GM18907 (cell line): ENCODE data around the gene LRRC1.

ENCODE experiments used
- ATAC-seq: cut with Tn5 transposase; IDR thresholded peaks from one replicate; pipeline ENCODE4 v1.9.1; 2021; ENCODE audit warnings: mild to moderate bottlenecking, moderate library complexity; ENCODE audit not compliant: unreplicated experiment

LRRC1 gene

GRCh38 chr6:53813801-53814200, 19.0 kb downstream of the LRRC1 start:
- no peak for ATAC-seq

DNA sequence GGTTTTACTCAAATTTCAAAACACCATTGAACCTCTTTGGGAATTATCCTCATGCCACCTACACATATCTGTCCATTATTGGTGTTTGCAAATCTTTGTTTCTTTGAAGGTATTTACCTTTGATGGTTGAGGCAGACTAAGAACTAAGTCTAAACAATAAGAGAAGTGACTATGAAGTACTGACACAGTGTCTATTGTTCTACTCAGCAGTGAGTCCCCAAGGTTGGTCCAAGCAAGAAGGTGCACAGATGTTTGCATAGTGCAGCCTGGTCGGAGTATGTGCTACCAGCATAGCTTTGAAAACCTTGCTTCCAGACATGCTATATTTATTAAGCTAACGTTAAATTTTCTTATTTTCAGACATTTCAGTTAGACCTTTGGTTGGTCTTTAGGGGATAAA, 19.5 kb downstream of the LRRC1 start:
- no peak for ATAC-seq

DNA sequence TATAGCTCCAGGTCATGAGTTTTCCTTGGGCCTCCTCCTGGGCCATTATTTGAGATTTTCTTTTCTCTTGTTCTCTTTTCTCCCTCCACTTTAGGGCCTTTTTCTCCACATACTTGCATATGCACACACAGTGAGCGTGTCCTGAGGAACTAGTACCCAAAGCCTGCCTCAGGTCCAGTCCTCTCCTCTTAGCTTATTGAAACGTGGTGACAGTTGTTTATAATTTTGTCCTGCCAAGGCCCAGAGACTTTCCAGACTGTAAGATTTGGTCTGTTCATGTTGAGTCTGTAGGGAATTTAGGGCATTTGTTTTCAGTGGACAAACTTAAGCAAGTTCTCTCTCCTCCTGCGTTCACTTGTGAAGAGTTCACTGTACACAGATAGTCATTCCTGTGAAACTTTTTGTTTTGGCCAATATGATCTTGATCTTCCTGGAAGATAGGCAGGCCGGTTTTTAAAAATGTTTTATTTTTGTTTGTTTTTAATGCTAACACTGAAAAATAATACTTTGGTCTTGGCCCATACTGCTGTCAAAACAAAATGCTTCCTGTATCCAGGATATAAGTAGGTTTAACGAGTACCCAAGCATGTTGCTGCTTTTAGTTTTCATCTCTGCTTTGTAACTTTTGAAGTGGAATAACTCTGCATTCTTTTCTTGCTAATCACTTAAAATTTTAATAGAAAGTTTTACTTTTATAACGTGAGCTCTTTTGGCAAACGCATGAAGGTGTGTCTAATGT, 20.7 kb downstream of the LRRC1 start:
- ATAC-seq, result no peak

DNA sequence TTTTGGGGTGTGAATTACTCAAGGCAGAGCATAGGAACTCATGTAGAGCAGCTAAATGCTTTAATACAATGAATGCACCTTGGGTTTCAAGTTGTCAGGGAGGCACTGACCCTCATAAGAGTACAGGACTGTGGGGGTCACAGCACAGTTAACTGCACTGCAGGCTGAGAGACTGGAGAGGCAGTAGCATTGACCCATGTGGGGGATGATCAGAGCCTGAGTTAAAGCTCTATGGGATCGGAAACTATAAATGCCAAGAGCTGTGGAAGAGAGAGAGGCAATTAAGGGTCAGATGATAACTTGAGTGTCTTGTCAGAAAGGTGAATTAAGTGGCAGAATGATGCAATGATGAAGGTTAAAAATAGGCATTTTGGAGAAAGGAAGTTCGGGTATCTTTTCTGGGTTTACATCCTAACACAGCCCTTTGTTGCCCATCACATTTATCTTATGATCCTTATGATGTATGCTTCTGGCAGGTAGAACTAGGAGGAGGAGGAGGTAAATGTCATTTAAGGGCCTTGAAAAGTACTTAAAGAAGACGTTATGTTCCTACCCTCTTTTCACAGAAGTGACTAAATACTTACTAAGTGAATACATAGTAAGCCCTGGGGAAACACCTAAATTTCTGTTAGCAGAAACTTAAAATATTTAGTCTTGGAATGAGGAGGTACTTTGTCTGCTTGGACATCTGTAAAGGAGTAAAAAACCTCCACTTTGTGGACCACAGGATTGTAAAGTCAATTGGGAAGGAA, 24.2 kb downstream of the LRRC1 start:
- no peak for ATAC-seq

- ATAC-seq, result no peak
Measured at GRCh38 chr6:53822401-53823125, 27.8 kb downstream of the LRRC1 start.

GRCh38 chr6:53824714-53825113, 29.9 kb downstream of the LRRC1 start:
- no peak for ATAC-seq

- peak; percentile 70 for ATAC-seq
Measured at GRCh38 chr6:53825532-53826321, 30.9 kb downstream of the LRRC1 start.

- ATAC-seq, result no peak
Measured at GRCh38 chr6:53827531-53827930, 32.7 kb downstream of the LRRC1 start.

DNA sequence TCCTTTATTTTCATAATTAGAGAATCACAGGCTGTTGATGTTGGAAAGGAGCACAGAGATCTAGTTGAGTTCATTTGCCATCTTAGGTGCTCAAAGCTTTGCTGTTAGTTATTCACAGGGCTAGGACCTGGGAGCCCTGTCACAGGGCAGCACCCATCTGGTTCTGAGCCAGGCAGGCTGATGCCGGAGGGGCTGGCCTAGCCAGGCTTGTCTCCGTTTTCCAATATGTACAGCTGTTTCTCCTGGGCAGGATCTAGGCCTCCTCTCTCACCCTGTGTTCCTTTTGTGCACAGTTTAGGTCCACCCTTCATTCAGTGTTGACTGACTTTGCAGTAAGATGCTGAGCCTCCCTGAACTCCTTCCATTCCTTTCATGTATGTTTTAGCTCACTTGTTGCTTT, 33.4 kb downstream of the LRRC1 start:
- no peak for ATAC-seq

DNA sequence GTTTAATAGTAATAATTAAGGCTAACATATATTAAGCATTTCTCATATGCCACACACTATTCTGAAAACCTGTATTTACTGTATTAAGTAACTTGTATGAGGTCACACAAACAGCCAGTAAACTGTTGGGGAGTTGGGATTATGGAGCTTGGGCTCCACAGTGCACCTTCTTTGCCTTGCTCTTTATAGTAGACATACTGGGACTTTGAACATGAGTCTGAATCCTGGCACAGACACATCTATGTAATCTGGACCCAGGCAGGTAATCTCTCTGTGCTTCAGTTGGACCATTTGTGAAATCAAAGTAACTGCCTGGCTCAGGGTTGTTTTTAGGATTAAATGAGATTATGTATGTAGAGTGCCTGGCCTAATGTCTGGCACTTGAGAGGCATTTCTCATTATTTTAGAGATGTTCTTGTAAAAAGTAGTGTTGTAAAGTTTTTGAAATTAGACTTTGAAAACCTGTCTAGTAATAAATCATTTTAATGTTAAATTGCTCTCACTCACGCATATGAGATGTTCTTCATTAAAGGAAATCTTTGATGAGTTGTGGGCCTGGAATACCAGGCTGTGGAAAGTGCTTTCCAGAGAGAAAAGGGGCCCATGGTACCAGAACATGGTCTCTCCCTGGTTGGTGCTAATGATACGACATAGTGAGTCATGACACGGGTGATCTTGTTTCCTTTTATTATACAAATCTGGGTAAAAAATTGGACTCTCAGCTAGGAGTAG, 34.3 kb downstream of the LRRC1 start:
- no peak for ATAC-seq

GRCh38 chr6:53829698-53830221, 35.0 kb downstream of the LRRC1 start:
- ATAC-seq, result no peak

DNA sequence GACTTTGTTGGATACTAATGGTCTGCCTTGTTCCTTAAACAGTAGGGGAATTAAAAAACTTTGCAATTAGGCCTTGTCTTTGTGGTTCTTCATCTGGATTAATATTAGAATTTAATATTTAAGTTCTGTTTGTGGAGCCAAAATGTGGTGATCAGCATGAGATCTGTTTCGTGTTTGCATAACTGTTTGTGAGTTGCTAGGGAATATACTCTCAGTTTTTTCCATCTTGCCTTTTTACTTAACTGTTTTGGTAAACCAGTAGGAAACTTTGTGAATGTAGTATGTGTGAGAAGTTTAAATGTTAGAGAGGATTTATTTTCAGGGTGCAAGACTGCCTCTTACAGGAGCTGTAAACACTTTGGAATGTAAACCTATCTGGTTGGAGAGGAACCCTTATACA, 35.6 kb downstream of the LRRC1 start:
- ATAC-seq, result no peak

GRCh38 chr6:53831081-53831869, 36.5 kb downstream of the LRRC1 start:
- no peak for ATAC-seq

GRCh38 chr6:53831936-53832660, 37.3 kb downstream of the LRRC1 start:
- no peak for ATAC-seq

DNA sequence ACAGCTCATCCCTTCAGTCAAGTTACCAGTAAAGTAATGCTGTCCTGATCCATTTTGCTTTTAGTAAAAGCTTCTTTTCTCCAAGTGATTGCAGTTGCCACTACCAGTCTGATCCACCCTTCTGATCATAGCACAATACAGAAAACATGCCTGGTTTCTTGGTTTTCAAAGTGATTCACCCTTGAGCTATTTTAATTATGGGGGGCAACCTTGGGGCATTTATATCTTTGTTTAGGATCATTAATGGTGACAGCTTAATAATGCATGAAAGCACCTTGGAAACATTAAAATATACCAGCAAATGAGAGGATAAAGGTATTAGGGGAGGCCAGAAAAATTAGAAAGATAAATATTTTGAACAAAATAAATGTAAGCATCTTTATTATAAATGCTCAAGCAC, 38.4 kb downstream of the LRRC1 start:
- no peak for ATAC-seq

- no peak for ATAC-seq
Measured at GRCh38 chr6:53834132-53834531, 39.3 kb downstream of the LRRC1 start.

- ATAC-seq, result no peak
Measured at GRCh38 chr6:53837865-53838769, 43.3 kb downstream of the LRRC1 start.

DNA sequence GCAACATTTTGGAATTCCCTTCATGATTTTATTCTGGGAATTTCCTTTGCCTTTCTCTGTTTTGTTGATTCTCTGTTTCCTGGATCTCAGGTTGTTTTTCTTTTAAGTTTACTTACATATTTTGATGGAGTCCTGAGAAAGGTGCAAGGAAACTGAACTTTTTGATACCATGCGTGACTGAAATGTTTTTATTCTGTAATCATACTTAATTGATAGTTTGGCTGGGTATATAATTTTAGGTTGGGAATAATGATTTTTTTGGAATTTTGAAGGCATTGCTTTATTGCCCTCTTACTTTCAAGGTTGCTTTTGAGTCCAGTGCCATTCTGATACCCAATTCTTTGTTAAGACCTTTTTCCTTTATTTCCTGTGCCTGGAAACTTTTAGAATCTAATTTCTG, 45.2 kb downstream of the LRRC1 start:
- ATAC-seq, result no peak
